Uterus (tissue), 4 donors: ENCODE data around the gene BRF1. TPM values are rescaled to one million over a fixed set of nuclear protein-coding genes. Genes with fewer than 3 reads are reported as not detected.

Source experiments
- DNase-seq, 2 donors: peaks; one replicate each; pipeline ENCODE4 v3.0.0-alpha.2; 2019 to 2020
- H3K27ac ChIP-seq, 2 donors: fragments of 200-600 bp; sonication (generic); 1 replicate in 1 of 2; 2 replicates in 1 of 2; pipeline ENCODE4 v1.5.1; 2016 to 2018
- H3K27me3 ChIP-seq, 2 donors: fragments of 200-600 bp; sonication (generic); one replicate each; pipeline ENCODE4 v1.5.1; 2018 to 2019; ENCODE audit warnings: control low read depth in 1 of 2
- H3K36me3 ChIP-seq, 2 donors: fragments of 200-600 bp; sonication (generic); one replicate each; pipeline ENCODE4 v1.5.1; 2019; ENCODE audit warnings: control low read depth in 1 of 2
- H3K4me1 ChIP-seq, 2 donors: fragments of 200-600 bp; sonication (generic); one replicate each; pipeline ENCODE4 v1.5.1; 2018 to 2019; ENCODE audit warnings: control low read depth in 1 of 2
- H3K4me3 ChIP-seq, 2 donors: fragments of 200-600 bp; sonication (generic); 1 replicate in 1 of 2; 2 replicates in 1 of 2; pipeline ENCODE4 v1.5.1; 2018 to 2019; ENCODE audit warnings: mild to moderate bottlenecking in 1 of 2
- H3K9me3 ChIP-seq, 2 donors: fragments of 200-600 bp; sonication (generic); one replicate each; pipeline ENCODE4 v1.5.1; 2019; ENCODE audit warnings: control low read depth in 1 of 2
- POLR2A ChIP-seq, 2 donors: fragments of 450-650 bp; IDR thresholded peaks; one replicate each; pipeline ENCODE4 v1.6.1; 2016; ENCODE audit warnings: antibody characterized with exemption in 2 of 2, mild to moderate bottlenecking in 1 of 2, moderate library complexity in 1 of 2
- intact Hi-C: fragments of 100-400 bp; cut with DNase I; formaldehyde crosslinking; loops from one replicate; pipeline ENCODE4 v1.15.1; 2023; ENCODE audit warnings: low total_unique reads
- total RNA-seq, 4 donors: library from RNA; depleted of rRNA in 3 of 4; stranded (reverse); fragments of >200 nt in 3 of 4; gene quantifications; one replicate each; pipeline versions ENCODE4 v1.1.0 to v1.2.4, GENCODE V29; 2014 to 2023
- TF ChIP-seq, protein P1 (sequence below), 4 experiments: fragments of 200-600 bp in 2 of 4; fragments of 450-650 bp in 2 of 4; sonication (generic) in 2 of 4; IDR thresholded peaks; one replicate each; pipeline ENCODE4 v1.5.1; 2016 to 2019; ENCODE audit warnings: antibody characterized with exemption in 4 of 4, mild to moderate bottlenecking in 2 of 4, moderate library complexity in 1 of 4
- donor health status: DM: yes; HTN: yes; CAD: no.

Gene BRF1
- total RNA-seq, 4 donors from 2014 or later, result 9.7 to 77.7 (median 61.3) TPM

DNA sequence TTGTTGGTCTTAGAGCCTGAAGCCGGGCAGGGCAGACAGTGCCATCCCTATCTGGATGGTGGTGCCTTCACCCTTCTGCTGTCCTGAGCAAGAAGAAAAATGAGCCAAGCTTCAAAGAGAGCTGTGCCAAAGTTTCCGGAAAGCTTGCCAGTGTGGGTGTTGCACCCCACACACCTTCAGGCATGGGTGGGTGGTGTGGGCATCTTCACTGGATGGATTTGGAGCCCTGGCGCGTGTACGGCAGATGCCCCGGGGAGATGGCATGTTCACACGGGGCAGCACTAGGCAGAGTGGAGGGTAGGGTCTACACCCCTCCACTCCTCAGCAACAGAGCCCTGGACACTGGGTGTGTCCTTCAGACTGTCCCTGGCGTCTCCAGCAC lies 46.8 kb upstream of the BRF1 start:
- Histone ChIP-seq H3K4me3 (no peak overlapping the region), H3K27ac (no peak overlapping the region), H3K4me1 (peaks cover 0 to 4% of the 10 kb centered on the region in 2 donors), H3K27me3 (no peaks in the 10 kb centered on the region), H3K9me3 (no peaks in the 10 kb centered on the region), H3K36me3 (no peaks in the 10 kb centered on the region)
- TF ChIP-seq, protein P1, sequence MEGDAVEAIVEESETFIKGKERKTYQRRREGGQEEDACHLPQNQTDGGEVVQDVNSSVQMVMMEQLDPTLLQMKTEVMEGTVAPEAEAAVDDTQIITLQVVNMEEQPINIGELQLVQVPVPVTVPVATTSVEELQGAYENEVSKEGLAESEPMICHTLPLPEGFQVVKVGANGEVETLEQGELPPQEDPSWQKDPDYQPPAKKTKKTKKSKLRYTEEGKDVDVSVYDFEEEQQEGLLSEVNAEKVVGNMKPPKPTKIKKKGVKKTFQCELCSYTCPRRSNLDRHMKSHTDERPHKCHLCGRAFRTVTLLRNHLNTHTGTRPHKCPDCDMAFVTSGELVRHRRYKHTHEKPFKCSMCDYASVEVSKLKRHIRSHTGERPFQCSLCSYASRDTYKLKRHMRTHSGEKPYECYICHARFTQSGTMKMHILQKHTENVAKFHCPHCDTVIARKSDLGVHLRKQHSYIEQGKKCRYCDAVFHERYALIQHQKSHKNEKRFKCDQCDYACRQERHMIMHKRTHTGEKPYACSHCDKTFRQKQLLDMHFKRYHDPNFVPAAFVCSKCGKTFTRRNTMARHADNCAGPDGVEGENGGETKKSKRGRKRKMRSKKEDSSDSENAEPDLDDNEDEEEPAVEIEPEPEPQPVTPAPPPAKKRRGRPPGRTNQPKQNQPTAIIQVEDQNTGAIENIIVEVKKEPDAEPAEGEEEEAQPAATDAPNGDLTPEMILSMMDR (IDR thresholded peaks at IDR 0.05), result no peak
- no peak for TF ChIP-seq POLR2A (IDR thresholded peaks at IDR 0.05)
- intact Hi-C loops, result no loop called here
- DNase-seq, result no peak

DNA sequence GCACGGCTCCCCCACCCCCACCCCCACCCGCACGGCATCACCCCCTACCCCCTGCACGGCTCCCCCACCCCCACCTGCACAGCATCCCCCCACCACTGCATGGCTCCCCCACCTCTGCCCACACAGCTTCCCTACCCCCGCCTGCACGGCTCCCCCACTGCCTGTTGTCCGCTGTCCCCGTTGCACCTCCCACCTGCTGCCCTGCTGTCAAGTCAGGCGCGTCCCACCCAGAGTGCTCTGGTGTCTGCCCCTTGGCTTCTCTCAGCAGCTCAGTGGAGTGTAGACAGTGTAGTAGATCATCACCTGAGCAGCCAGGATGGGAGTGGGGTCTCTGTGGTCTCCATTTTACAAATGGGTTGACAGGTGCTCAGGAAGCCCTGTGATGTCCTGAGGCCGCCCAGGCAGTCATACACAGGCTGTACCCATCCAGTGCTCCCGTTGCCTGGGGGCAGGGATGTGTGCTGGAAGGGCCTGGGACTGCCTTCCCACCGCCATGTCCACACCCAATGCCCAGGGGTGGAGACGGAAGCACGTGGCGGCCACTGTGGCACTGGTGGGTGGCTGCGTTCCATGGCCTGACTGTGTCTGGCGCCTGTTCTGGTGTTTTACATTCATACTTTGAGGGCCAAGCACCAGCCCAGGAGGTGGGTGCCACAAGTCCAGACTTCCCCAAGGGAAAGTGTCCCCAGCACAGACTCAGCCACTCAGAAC lies 46.2 kb upstream of the BRF1 start:
- H3K9me3 ChIP-seq, result no peaks in the 10 kb centered on the region
- no peaks in the 10 kb centered on the region for H3K27me3 ChIP-seq
- no peak for DNase-seq
- H3K27ac ChIP-seq, result no peak overlapping the region
- TF ChIP-seq POLR2A (IDR thresholded peaks at IDR 0.05), result no peak
- TF ChIP-seq, protein P1 (IDR thresholded peaks at IDR 0.05), result no peak
- H3K4me1 ChIP-seq, result peaks cover 0 to 4% of the 10 kb centered on the region in 2 donors
- intact Hi-C loops, result no loop called here
- H3K36me3 ChIP-seq, result no peaks in the 10 kb centered on the region
- H3K4me3 ChIP-seq, result no peak overlapping the region

GRCh38 chr14:105346200-105346533 lies 45.4 kb upstream of the BRF1 start:
- peaks cover 0 to 4% of the 10 kb centered on the region in 2 donors for H3K4me1 ChIP-seq
- TF ChIP-seq, protein P1 (IDR thresholded peaks at IDR 0.05), result no peak
- TF ChIP-seq POLR2A (IDR thresholded peaks at IDR 0.05), result no peak
- H3K27ac ChIP-seq, result no peak overlapping the region
- H3K27me3 ChIP-seq, result no peaks in the 10 kb centered on the region
- no peak overlapping the region for H3K4me3 ChIP-seq
- H3K36me3 ChIP-seq, result no peaks in the 10 kb centered on the region
- H3K9me3 ChIP-seq, result no peaks in the 10 kb centered on the region
- intact Hi-C loops, result no loop called here
- no peak for DNase-seq

DNA sequence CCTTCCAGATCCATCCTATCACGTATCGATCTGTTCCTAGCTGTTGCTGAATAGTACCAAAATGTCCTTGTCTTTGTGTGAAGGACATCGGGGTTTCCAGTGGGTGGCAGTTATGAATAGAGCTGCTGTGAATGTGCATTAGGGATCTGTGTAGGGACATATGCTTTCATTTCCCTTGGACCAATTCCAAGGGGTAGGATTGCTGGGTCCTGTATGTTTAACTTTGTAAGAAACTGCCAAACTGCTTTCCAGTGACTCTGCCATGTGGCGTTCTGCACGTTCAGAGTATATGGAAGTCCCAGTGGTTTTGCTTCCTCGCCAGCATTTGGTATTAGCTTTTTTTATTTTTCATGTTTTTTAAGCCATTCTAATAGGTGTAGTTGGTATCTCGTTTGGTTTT lies 42.4 kb upstream of the BRF1 start:
- TF ChIP-seq, protein P1 (IDR thresholded peaks at IDR 0.05), result no peak
- no peak for TF ChIP-seq POLR2A (IDR thresholded peaks at IDR 0.05)
- H3K36me3 ChIP-seq, result no peaks in the 10 kb centered on the region
- no peak overlapping the region for H3K4me3 ChIP-seq
- intact Hi-C loops, result no loop called here
- H3K27me3 ChIP-seq, result no peaks in the 10 kb centered on the region
- peaks cover 0 to 4% of the 10 kb centered on the region in 2 donors for H3K4me1 ChIP-seq
- no peak for DNase-seq
- H3K9me3 ChIP-seq, result no peaks in the 10 kb centered on the region
- H3K27ac ChIP-seq, result no peak overlapping the region

DNA sequence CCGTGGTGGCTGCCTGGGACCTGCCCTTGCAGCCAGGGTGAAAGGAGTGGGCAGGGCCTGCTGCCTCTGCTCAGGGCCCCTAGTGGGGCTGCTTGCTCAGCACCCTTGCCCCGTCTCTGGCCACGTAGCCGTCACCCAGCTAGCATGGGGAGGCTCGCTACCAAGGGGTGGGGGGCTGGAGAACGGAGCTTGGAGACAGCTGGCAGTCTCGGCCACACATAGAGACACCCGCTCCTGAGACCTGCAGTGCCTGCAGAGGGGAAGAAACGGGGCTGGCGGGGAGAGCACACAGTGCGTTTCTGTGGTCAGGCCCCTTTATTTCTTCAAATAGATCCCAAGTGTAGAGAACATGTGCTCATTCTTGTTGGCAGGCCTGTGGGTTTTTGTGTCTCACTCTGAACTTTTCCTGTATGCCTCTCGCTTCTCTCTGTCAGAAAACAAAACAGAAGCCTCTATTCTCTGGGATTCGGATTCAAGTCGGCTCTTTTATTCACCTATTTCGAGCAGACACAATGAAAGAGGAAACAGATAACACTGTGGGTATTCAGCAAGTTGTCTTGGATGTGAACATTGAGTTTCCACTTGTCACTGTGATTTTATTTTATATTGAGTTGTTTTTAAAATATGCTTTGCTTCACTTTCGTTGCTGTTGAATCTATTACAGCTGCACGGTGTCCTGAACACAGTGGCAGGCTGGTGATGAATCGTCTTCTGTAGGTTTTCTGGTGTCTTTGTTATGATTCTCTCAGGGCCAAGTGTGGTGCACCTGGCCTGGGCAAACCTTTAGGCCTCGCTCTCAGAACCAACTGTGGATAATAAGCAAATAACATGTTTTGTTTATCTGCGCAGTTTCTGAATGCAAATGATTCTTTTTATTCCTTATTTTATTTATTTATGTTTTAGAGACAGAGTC lies 40.3 kb upstream of the BRF1 start:
- no peak overlapping the region for H3K4me3 ChIP-seq
- no peak overlapping the region for H3K27ac ChIP-seq
- no peak for TF ChIP-seq POLR2A (IDR thresholded peaks at IDR 0.05)
- TF ChIP-seq, protein P1 (IDR thresholded peaks at IDR 0.05), result no peak
- no peaks in the 10 kb centered on the region for H3K36me3 ChIP-seq
- H3K27me3 ChIP-seq, result no peaks in the 10 kb centered on the region
- peaks cover 0 to 2% of the 10 kb centered on the region in 2 donors for H3K4me1 ChIP-seq
- intact Hi-C loops, result no loop called here
- H3K9me3 ChIP-seq, result no peaks in the 10 kb centered on the region
- DNase-seq, result no peak
